Measurements from ENCODE around the gene NINJ2. TPM values are rescaled to one million over a fixed set of nuclear protein-coding genes. Genes with fewer than 3 reads are reported as not detected.

Gene NINJ2
- total RNA-seq, 1 donor from 2014 or later: 0.76 TPM

DNA sequence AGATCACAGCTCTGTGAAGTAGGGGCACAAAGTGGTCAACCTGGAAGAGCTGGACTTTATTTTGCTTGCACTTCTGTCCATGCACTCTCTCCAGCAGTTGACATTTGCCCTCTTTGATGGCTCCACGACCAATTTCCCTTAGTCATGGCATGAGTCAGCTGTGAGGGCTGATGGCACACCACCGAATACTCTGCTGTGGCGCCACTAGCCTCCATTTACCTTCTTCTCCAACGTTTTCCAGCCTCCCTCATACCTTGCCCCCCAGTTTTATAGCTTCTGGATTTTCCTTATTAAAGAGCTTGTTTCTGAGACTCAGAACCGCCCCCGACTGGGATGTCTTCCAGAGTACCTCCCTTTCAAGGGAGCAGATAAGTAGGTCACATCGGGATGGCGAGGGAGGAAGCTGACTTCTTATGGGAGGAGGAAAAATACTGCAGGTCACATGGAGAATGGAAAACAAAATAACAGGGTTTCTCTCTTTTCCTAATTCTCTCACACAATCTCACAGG is 17.6 kb downstream of the NINJ2 start:
- DNase-seq: no peak
- H3K27ac Mint-ChIP-seq (ENCODE audit: unreplicated experiment): no peak overlapping the region
- no peak overlapping the region for H3K4me3 Mint-ChIP-seq (ENCODE audit: unreplicated experiment)

DNA sequence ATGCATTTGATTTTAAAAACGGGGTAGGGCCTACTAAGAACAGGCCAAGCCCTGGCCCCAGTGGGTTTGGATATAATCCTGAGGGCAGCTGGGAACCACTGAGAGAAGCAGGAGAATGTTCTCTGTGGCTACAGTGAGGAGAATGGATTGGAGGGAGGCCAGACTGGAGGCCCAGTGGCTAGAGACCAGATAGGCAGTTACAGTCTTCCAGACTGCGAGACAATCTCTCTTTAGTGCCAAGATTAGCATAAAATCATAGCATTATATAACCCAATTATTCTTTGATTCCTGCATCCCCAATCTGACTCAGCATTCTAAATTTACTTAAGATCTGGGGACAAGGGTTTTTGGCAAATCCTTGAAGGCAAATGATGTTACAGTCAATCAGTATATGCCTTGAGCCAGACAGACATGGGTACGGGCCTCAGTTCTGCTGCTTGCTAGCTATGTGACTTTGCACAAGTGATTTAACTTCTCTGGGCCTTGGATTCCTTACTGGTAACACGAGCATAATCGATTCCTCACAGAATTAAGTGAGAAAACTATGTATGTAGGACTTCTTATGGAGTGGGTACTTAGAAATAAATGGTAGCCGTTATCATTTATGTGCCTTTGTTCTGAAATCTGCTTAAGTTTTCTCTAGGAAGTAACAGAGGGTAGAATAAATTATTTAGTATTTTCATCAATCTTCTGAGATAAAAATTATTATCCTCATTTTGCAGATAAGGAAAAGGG is 18.3 kb downstream of the NINJ2 start:
- H3K4me1 Mint-ChIP-seq (ENCODE audit: low read depth, unreplicated experiment): peaks cover 2% of the 10 kb centered on the region
- peaks cover 8% of the 10 kb centered on the region for H3K27me3 Mint-ChIP-seq (ENCODE audit: unreplicated experiment)
- no peak overlapping the region for H3K4me3 Mint-ChIP-seq (ENCODE audit: unreplicated experiment)
- H3K36me3 Mint-ChIP-seq (ENCODE audit: unreplicated experiment): no peaks in the 10 kb centered on the region
- H3K27ac Mint-ChIP-seq (ENCODE audit: unreplicated experiment): no peak overlapping the region
- TF ChIP-seq, protein P1, sequence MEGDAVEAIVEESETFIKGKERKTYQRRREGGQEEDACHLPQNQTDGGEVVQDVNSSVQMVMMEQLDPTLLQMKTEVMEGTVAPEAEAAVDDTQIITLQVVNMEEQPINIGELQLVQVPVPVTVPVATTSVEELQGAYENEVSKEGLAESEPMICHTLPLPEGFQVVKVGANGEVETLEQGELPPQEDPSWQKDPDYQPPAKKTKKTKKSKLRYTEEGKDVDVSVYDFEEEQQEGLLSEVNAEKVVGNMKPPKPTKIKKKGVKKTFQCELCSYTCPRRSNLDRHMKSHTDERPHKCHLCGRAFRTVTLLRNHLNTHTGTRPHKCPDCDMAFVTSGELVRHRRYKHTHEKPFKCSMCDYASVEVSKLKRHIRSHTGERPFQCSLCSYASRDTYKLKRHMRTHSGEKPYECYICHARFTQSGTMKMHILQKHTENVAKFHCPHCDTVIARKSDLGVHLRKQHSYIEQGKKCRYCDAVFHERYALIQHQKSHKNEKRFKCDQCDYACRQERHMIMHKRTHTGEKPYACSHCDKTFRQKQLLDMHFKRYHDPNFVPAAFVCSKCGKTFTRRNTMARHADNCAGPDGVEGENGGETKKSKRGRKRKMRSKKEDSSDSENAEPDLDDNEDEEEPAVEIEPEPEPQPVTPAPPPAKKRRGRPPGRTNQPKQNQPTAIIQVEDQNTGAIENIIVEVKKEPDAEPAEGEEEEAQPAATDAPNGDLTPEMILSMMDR (IDR thresholded peaks at IDR 0.05; ENCODE audit: partially characterized antibody, unreplicated experiment): no peak
- DNase-seq: no peak
- H3K9me3 Mint-ChIP-seq (ENCODE audit: unreplicated experiment): peaks cover 1% of the 10 kb centered on the region

More for the DNA sequence above, 17.6 kb downstream of the NINJ2 start:
- H3K36me3 Mint-ChIP-seq (ENCODE audit: unreplicated experiment): no peaks in the 10 kb centered on the region
- peaks cover 1% of the 10 kb centered on the region for H3K9me3 Mint-ChIP-seq (ENCODE audit: unreplicated experiment)
- TF ChIP-seq, protein P1 (IDR thresholded peaks at IDR 0.05; ENCODE audit: partially characterized antibody, unreplicated experiment): no peak
- peaks cover 2% of the 10 kb centered on the region for H3K4me1 Mint-ChIP-seq (ENCODE audit: low read depth, unreplicated experiment)
- H3K27me3 Mint-ChIP-seq (ENCODE audit: unreplicated experiment): peaks cover 8% of the 10 kb centered on the region

DNA sequence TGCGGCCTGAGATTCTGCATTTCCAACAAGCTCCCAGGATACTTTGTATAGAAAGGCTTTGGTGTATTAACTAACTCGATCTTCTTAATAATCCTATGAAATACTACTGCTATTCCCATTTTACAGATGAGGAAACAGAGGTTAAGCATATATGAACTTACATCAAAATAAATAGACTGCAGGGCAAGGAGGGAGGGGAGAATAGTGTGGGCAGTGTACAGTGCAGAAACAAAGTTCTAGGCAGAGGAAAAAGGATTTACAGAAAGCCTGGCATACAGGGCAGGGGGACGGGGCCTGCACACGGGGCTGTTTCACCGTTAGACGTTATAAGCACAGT is 19.0 kb downstream of the NINJ2 start:
- Mint-ChIP-seq H3K9me3 (ENCODE audit: unreplicated experiment) (peaks cover 1% of the 10 kb centered on the region), H3K36me3 (ENCODE audit: unreplicated experiment) (no peaks in the 10 kb centered on the region), H3K4me3 (ENCODE audit: unreplicated experiment) (peak overlapping the region; percentile 53), H3K4me1 (ENCODE audit: low read depth, unreplicated experiment) (peaks cover 2% of the 10 kb centered on the region), H3K27me3 (ENCODE audit: unreplicated experiment) (peaks cover 8% of the 10 kb centered on the region), H3K27ac (ENCODE audit: unreplicated experiment) (no peak overlapping the region)
- TF ChIP-seq, protein P1 (IDR thresholded peaks at IDR 0.05; ENCODE audit: partially characterized antibody, unreplicated experiment): no peak
- no peak for DNase-seq

DNA sequence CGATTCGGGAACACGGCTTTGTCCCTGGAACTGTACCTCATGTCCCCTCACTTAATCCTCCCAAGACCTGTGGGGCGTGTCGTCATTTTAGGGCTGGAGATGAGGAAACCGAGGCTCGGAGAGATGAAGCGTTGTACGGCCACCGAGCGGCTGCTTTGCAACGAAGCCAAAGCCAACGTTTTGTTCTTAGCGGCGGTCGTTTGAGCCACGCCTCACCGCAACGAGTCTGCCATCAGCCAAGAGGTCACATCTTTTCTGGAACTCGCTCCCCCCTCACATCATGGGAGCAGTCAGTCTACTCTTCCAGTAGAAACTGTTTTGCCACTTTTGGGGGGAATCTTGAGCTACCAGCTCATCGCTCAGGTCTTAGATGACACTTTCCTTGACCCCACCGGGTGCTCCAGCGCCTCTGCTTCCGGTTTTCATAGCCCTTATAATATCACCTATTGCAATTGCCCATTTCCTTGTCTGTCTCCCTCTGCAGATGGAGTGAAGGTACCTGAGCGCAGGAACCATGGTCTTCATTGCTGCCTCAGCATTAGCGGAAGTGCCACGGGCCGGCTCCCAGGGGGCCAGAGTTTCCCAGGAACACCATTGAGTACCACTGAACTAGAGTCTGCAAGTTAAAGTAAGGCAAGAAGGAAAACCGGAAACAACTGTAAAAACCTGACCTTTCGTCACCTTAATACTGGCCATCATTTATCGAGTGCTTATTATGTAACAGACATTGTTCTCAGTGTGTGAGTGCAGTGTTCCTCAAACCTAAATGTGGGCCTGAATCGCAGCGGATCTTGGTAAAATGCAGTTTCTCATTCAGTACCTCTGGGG is 19.6 kb downstream of the NINJ2 start:
- Mint-ChIP-seq H3K36me3 (ENCODE audit: unreplicated experiment) (no peaks in the 10 kb centered on the region), H3K9me3 (ENCODE audit: unreplicated experiment) (peaks cover 1% of the 10 kb centered on the region), H3K4me1 (ENCODE audit: low read depth, unreplicated experiment) (peaks cover 2% of the 10 kb centered on the region), H3K4me3 (ENCODE audit: unreplicated experiment) (peak overlapping the region; percentile 53), H3K27ac (ENCODE audit: unreplicated experiment) (peak overlapping the region; percentile 87), H3K27me3 (ENCODE audit: unreplicated experiment) (peaks cover 8% of the 10 kb centered on the region)
- TF ChIP-seq, protein P1 (IDR thresholded peaks at IDR 0.05; ENCODE audit: partially characterized antibody, unreplicated experiment): no peak
- DNase-seq: no peak
